Peyer's patch (tissue), 4 donors: ENCODE measurements around the gene GPAT2. TPM values are rescaled to one million over a fixed set of nuclear protein-coding genes. Genes with fewer than 3 reads are reported as not detected.
"Not testable (repeated sequence)": the region's sequence is repeated elsewhere in the genome, so short reads cannot be mapped to it uniquely, and the experiment has no call there.

Experiments
- DNase-seq, 3 donors: peaks; one replicate each; pipeline ENCODE4 v3.0.0-alpha.2; 2017 to 2019
- H3K27ac ChIP-seq, 4 donors: fragments of 200-600 bp; sonication (generic); one replicate each; pipeline ENCODE4 v1.5.1; 2016 to 2019
- H3K27me3 ChIP-seq, 2 donors: fragments of 200-600 bp; sonication (generic); one replicate each; pipeline ENCODE4 v1.5.1; 2019
- H3K36me3 ChIP-seq, 3 donors: fragments of 200-600 bp; sonication (generic); one replicate each; pipeline ENCODE4 v1.5.1; 2016 to 2019
- H3K4me1 ChIP-seq, 4 donors: fragments of 200-600 bp; sonication (generic); one replicate each; pipeline ENCODE4 v1.5.1; 2016 to 2019
- H3K4me3 ChIP-seq, 4 donors: fragments of 200-600 bp; sonication (generic); 1 replicate in 3 of 4; 2 replicates in 1 of 4; pipeline ENCODE4 v1.5.1; 2016 to 2019; ENCODE audit warnings: mild to moderate bottlenecking in 1 of 4
- H3K9me3 ChIP-seq, 4 donors: fragments of 200-600 bp; sonication (generic); one replicate each; pipeline ENCODE4 v1.5.1; 2016 to 2019; ENCODE audit warnings: mild to moderate bottlenecking in 1 of 4
- POLR2A ChIP-seq, 2 donors: fragments of 450-650 bp; IDR thresholded peaks; one replicate each; pipeline ENCODE4 v1.5.1; 2017; ENCODE audit warnings: antibody characterized with exemption in 2 of 2, mild to moderate bottlenecking in 2 of 2, moderate library complexity in 2 of 2
- total RNA-seq, 4 donors: library from RNA; depleted of rRNA; stranded (reverse); fragments of >200 nt; gene quantifications; one replicate each; pipeline ENCODE4 v1.1.0, GENCODE V29; 2016
- TF ChIP-seq, protein P1 (sequence below), 6 experiments: fragments of 450-650 bp in 4 of 6; fragments of 200-600 bp in 2 of 6; sonication (generic) in 1 of 6; IDR thresholded peaks; one replicate each; pipeline ENCODE4 v1.5.1; 2017 to 2019; ENCODE audit warnings: antibody characterized with exemption in 6 of 6, mild to moderate bottlenecking in 3 of 6, moderate library complexity in 1 of 6

Gene GPAT2
- total RNA-seq, 4 donors from 2014 or later, result 0.53 to 1.7 (median 1.2) TPM

DNA sequence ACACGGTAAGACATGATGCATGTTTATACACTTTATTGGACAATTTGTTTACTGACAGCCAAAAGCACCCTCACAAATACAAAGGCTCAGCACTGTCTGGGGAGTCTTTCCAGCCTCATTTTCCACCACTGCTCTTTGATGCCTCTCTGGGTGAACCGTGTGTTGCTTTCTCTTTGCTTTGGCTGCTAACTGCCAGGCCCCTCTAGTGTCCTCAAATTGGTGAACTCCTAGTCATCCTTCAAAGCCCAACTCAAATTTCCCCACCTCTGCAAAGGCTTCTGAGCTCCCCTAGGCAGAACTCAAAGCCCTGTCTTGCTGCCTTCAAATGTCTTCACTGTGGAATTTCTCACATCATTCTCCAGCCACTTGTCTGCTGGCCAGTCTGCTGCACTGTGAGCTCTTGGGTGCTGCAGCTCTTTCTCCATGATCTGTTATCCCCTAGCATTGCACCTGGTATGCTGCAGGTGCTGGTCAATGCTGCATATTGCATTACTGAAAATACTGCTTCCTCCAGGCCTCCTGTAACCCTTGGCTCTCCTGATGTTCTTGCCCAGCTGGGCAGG, 32.5 kb upstream of the GPAT2 start:
- H3K4me1 ChIP-seq, H3K9me3 ChIP-seq, H3K4me3 ChIP-seq, H3K27me3 ChIP-seq, DNase-seq, H3K36me3 ChIP-seq, H3K27ac ChIP-seq: not testable (repeated sequence)

DNA sequence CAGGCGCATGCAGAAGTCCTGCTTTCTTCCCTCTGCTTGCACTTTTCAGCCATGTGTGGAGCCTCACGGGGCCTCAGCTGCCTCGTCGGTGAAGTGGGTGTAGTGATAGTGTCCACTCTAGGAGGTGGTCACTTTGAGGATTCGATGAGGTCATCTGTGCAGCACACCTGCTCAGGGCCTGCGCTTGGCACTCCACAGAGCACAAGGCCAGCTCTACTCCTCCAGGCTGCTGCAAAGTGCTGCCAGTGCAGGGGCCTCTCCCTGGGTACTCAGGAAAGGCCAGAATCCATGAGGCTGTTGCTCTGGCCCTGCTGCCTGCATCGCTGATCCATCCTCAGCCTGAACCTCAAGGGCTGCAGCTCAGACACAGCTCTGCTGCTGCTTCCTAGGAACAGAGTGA, 31.8 kb upstream of the GPAT2 start:
- H3K4me1 ChIP-seq, H3K27me3 ChIP-seq, H3K4me3 ChIP-seq, H3K9me3 ChIP-seq, H3K27ac ChIP-seq, H3K36me3 ChIP-seq: not testable (repeated sequence)
- DNase-seq, result peak in 1 of 3 donors; percentile 36

DNA sequence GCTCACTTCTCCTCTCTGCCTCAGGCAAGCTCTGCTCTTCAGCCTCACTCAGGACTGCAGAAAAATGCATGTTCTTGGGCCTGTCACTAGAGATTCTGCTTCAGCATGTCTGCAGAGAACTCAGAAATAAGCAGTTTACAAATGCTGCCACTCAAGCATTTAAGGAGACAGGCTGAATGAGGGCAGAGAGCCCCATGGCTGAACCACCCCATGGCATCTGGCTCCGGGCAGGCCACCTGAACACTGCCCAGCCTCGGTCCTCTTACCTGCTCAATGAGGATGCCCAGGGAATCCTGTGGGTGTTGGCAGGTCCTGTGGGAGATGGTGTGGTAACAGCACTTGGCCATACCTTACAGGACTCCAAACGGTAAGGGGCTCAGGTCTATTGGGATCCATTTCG, 31.2 kb upstream of the GPAT2 start:
- H3K4me1 ChIP-seq, H3K9me3 ChIP-seq, H3K36me3 ChIP-seq, H3K27ac ChIP-seq, H3K27me3 ChIP-seq, H3K4me3 ChIP-seq: not testable (repeated sequence)
- DNase-seq, result peak in 1 of 3 donors; percentile 38

DNA sequence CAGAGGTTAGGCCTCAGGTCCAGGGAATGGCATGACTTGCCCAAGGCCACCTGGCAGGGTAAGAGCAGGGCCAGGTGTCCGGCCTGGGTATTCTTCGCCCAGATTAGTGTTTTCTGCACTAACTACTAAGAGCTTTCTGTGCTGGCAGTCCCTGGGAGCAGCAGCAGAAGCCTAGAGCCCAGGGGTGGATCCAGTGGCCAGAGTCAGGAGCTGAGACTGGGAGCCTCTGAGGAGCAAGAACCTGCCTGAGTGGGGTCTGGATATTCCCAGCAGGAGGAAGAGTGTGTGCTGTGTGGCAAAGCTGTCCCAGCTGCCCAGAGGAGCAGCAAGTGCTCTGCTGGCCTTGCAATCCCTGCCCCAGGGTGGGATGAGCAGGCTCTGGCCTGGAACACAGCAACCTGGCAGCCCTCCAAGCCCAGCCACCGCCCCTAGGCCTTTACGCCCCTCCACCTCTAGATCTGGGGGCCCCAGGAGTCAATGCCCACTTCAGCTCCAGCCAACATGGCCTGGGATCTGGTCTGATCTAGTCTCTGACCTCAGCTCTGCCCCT, 30.7 kb upstream of the GPAT2 start:
- Histone ChIP-seq H3K36me3 (no peaks in the 10 kb centered on the region), H3K4me3 (no peak overlapping the region), H3K9me3 (no peaks in the 10 kb centered on the region), H3K4me1 (no peaks in the 10 kb centered on the region), H3K27ac (no peak overlapping the region), H3K27me3 (no peaks in the 10 kb centered on the region)
- TF ChIP-seq, protein P1, sequence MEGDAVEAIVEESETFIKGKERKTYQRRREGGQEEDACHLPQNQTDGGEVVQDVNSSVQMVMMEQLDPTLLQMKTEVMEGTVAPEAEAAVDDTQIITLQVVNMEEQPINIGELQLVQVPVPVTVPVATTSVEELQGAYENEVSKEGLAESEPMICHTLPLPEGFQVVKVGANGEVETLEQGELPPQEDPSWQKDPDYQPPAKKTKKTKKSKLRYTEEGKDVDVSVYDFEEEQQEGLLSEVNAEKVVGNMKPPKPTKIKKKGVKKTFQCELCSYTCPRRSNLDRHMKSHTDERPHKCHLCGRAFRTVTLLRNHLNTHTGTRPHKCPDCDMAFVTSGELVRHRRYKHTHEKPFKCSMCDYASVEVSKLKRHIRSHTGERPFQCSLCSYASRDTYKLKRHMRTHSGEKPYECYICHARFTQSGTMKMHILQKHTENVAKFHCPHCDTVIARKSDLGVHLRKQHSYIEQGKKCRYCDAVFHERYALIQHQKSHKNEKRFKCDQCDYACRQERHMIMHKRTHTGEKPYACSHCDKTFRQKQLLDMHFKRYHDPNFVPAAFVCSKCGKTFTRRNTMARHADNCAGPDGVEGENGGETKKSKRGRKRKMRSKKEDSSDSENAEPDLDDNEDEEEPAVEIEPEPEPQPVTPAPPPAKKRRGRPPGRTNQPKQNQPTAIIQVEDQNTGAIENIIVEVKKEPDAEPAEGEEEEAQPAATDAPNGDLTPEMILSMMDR (IDR thresholded peaks at IDR 0.05), result no peak
- no peak for TF ChIP-seq POLR2A (IDR thresholded peaks at IDR 0.05)
- DNase-seq, result peak in 1 of 3 donors; percentile 47

DNA sequence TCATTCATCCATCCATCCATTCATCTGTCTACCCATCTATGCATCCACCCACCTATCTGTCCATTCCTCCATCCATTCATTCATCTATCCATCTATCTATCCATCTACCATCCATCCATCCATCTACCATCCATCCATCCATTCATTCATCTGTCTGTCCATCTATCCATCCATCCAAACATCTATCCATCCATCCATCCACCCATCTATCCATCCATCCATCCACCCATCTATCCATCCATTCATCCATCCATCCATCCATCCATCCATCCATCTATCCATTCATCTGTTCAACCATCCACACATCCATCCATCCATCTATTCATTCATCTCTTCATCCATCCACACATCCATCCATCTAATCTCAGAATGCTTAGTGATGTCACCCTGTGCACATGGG, 30.0 kb upstream of the GPAT2 start:
- not testable (repeated sequence) for H3K9me3 ChIP-seq, H3K27me3 ChIP-seq, H3K4me3 ChIP-seq, H3K4me1 ChIP-seq, DNase-seq, H3K27ac ChIP-seq, H3K36me3 ChIP-seq

DNA sequence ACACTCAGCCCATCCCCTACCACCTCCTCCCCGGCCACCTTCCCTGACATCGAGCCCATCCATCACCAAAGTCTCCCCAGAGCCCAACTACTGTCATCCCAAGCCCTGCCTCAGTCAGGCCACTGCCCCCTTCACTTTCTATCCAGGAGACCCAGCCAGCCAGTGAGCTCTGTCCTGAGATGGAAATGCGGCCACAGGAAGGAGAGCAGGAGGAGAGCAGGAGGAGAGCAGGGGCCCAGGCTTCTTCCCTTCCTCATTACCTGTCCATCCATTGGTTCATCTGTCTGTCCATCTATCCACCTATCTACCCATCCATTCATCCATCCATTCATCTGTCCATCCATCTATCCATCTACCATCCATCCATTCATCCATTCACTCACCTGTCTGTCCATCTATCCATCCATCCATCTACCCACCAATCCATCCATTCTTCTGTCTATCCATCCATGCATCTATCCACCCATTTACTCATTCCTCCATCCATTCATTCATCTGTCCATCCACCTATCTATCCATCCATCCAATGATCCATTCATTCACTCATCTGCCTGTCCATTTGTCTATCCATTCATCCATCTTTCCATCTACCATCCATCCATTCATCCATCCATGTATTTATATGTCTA, 29.4 kb upstream of the GPAT2 start:
- H3K27ac ChIP-seq, DNase-seq, H3K27me3 ChIP-seq, H3K9me3 ChIP-seq, H3K36me3 ChIP-seq, H3K4me3 ChIP-seq, H3K4me1 ChIP-seq: not testable (repeated sequence)

DNA sequence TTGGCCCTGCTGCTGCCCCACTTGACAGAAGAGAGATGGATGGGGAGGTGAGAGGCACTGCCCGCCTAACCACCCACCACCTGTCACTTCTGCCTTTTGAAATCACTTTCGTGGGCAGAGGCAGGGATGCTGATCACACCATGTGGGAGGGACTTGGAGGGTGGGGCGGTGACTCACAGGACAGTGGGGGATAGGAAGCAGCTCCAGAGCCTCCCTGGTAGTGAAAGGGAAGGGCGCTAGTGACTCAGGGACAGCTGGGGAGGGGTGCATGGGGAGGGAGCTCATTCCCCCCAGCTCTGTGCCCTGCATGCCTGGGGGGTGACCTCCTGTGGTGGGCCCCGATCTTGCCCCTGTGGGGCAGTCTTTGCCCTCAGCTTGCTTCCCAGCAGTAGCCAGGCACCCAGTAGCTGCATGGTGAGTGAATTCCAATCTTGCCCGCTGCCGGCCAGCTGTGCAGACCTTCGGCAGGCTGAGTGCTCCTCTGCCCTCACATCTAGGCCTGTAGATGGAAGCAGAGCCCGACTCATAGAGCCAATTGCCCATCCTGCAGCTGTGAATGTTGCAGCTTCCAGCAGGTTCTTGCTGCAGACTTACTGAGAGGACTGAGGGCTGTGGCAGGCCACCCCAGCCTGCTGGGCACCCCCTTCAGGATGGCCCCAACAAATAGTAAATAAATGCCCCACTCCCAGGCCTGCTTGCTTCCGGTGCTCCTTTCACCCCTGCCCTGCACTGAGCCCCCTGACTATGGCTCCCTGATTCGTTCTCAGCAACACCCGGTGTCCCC, 28.6 kb upstream of the GPAT2 start:
- DNase-seq, result peak in 1 of 3 donors; percentile 58
- H3K9me3 ChIP-seq, H3K27me3 ChIP-seq, H3K36me3 ChIP-seq, H3K4me1 ChIP-seq, H3K27ac ChIP-seq, H3K4me3 ChIP-seq: not testable (repeated sequence)
- TF ChIP-seq, protein P1 (IDR thresholded peaks at IDR 0.05), result peak in 4 of 6 experiments; percentile 23 to 50 (median 31)

DNA sequence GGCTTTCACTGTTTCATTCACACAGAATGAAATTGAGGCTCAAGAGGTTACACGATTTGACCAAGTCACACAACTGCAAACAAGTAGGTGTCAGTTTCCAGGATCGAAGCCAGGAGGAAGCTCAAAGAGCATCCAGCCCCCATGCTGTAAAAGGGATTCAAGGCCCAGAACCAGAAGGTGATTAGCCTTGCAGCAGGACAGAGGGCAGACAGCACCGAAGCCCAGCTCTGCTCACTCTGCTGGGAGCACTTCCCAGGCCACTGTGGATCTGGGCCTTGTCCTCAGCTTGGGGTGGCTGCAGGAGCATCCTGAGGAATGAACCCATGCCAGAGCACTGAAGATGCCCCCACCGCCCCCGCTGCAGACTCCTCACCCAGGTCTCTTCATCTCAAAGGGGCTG, 27.8 kb upstream of the GPAT2 start:
- H3K27me3 ChIP-seq, H3K4me3 ChIP-seq, H3K27ac ChIP-seq, H3K4me1 ChIP-seq, H3K36me3 ChIP-seq, H3K9me3 ChIP-seq, DNase-seq: not testable (repeated sequence)

DNA sequence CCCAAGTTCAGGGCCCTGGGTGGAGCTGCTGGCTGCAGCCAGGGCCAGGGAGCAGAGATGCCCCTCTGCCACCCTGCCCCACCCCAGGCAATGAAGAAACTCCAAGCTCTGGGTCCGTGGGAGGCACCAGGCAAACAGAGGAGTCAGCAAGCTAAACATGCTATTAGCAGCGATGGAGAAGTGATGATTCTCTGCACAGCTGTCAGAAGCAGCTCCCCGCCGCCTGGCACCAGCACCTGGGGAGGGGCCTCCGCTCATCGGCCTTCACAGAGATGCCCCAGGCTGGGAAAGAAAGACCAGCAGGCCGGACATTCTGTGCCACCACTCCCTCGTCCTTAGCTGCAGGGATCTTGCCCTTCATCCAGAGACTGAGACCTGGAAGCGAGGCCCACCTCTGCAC, 27.2 kb upstream of the GPAT2 start:
- H3K4me1 ChIP-seq, H3K27me3 ChIP-seq, H3K27ac ChIP-seq, H3K4me3 ChIP-seq, H3K36me3 ChIP-seq, H3K9me3 ChIP-seq: not testable (repeated sequence)
- peak in 1 of 3 donors; percentile 24 for DNase-seq

DNA sequence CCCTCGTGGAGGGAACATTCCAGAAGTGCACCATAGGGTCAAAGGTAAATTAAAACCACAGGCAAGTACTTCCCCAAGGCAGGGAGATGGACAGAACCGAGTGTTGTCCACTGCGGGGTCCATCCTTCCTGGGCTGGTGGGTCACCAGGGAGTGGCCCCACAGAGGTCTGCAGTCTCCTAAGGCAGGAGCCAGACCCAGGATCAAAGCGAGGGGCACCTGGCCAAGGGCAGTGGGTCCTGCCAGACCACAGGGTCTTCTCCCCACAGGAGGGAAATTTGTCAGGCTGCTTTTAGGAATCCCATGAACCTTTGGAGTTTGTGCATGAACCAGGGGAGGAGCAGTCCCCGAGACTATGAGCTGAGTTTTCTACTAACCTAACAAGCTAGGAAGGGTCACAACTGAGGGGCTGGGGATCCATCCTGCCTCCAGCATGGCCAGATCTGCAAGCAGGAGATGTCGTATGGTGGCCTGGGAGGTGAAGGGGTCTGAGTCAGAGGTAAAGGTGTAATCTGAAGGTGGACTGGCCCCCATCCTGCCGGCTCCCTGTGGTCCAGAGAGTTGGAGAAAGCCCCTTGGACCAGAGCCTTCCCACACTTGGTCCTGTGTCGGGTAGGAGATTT, 26.6 kb upstream of the GPAT2 start:
- H3K4me3 ChIP-seq, H3K27ac ChIP-seq, H3K27me3 ChIP-seq, H3K4me1 ChIP-seq, H3K9me3 ChIP-seq, H3K36me3 ChIP-seq: not testable (repeated sequence)
- DNase-seq, result peak in 1 of 3 donors; percentile 30

DNA sequence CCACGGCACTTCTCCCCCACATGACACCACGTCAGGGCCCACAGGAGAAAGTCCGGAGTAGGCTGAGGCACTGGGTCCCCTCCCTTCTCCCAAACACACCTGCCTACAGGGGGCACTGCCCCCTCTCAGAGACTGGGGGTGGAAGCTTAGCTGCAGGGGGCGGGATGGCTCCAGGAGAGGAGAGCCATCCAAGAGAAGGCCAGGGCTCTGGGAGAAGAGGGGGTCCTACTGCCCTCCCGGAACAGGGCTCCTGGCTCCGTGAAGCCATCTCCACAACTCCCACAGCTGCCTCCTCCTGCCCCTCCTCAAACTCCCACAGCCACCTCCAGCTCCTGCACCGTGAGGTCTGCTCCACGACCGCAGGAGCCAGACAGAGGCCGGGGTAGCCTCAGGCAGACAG, 25.6 kb upstream of the GPAT2 start:
- not testable (repeated sequence) for H3K9me3 ChIP-seq, H3K4me3 ChIP-seq, H3K36me3 ChIP-seq, H3K4me1 ChIP-seq, H3K27me3 ChIP-seq, H3K27ac ChIP-seq
- DNase-seq, result peak in 1 of 3 donors; percentile 29

DNA sequence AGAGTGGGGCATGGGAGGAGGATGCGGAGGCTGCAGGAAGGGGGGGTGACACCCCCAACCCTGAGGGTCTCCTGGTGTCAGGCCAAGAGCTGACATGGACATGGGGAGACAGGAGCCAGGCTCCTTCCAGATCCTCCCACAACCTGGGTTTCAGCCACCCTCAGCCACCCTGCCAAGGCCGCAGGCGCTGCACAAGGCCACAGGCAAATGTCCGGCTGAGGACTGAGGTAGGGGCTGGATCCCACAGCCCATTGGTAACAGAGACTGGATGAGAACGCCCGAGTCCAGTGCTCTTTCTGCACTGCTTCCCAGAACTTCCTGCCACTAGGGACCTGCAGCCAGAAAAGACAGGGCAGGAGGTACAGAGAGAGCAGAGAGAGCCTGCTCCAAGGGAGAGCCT, 24.7 kb upstream of the GPAT2 start:
- not testable (repeated sequence) for DNase-seq, H3K27ac ChIP-seq, H3K36me3 ChIP-seq, H3K27me3 ChIP-seq, H3K4me3 ChIP-seq, H3K9me3 ChIP-seq, H3K4me1 ChIP-seq
